K562 treated with DMSO at 1 percent for 12 hours (cell line): ENCODE measurements around the gene FBXO46. TPM values are rescaled to one million over a fixed set of nuclear protein-coding genes. Genes with fewer than 3 reads are reported as not detected.

ENCODE experiments used
- total RNA-seq: library from RNA; unstranded; fragments of 300-600 nt; gene quantifications from 2 replicates; pipeline ENCODE4 v1.2.3, GENCODE V29; 2022; ENCODE audit not compliant: insufficient read depth

FBXO46 gene, protein sequence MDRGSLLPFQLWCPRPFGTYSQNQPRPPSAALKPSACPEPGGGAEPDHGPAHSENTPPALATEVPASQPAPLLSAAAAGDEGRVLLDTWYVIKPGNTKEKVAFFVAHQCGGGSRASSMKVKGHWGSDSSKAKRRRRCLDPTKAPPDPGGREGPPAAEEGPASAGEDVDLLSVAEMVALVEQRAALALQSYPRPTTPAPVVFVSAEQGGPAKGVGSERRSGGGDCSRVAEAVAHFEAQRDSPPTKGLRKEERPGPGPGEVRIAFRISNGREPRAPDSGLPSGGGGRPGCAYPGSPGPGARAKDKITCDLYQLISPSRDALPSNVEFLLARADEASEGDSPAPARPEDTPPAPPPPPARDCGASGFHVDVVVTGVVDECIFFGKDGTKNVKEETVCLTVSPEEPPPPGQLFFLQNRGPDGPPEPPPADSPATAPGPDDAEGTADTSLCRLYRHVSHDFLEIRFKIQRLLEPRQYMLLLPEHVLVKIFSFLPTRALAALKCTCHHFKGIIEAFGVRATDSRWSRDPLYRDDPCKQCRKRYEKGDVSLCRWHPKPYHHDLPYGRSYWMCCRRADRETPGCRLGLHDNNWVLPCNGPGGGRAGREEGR
- 12.9 and 19.2 TPM in 2 replicates for total RNA-seq

DNA sequence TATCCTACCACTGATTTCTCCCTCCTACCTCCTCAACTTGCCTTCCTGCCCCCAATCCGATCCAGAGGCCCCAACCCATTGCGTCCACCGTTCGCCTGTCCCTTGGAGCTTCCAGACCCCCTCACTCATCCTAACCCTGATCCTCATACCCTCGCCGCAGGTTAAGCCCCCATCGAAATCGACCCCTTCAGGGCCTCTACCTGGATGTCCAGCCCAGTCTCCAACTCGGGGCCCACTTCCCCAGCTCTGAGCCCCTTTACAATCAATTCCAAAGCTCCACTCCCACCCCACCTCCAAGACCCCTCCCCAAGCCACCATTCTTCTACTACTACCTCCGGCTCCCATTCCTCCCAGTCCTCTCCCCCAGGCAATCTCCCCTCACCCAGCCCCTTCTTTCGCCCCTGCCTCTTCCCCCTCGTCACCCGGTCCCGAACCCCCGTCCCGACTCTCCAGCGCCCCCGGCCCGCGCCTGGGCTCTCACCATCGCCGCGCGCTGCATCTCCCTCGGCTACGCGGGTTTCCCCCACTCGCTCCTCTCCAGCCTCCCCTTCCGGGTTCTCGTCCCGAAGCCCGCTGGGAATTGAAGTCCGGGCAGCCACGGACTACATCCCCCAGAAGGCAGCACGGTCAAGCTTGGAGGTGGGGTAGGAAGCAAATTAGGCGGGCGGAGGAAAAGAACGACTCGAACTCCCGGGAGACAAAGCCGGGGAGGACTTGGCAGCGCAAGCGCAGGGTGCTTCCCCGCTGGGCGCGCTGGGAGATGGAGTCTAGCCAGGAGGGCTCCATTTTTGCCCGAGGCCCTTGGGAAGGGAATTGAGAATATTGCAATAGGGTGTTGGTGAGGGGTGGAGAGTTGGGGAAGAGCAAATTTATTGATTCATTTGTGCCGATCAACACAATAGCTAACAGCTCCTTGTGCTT is at the start of gene FBXO46:
FBXO46 (minus strand) TSS at position 529 of the 921 bp plus-strand sequence. CDS start 17,401 bp downstream, outside the sequence.

DNA sequence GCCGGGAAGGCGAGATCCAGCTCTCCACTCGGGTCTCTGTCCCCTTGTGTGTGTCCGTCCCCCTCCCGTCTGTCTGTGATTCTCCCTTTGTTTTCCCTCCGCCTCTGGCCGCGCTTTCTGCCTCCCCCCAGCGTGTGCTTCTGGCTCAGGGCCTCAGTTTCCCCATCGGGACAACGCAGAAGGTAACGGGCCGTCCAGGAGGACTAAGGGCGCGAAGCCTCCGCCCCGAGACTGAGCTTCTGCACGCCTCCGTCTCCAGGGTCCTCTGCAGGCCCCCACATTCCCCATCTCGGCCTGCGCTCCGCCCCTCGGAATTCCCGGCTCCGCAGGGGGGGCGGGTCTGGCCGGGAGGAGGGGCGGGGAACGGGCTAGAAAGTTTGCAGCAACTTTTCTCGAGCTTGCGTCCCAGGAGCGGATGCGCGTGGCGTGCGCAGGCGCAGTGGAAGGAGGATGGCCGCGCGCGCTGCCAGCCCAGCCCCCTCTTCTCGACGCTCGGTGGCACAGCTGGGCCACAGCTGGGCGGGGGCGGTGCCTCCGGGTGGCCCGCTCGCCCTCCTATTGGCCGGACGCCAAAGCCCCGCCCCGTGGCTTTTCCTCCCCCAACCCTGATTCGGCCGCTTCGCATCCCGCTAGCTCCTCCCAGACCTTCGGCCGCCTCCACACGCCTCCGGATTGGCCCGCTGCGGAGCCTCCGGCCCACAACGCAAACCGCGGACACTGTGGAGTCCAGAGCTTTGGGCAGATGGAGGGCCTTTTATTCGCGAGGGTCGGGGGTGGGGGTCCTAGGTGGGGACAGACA is 38.5 kb upstream of the FBXO46 start, which contains the start of gene SIX5:
SIX5 (minus strand) TSS at position 269 of the 799 bp plus-strand sequence. CDS start 408 bp downstream, outside the sequence.

DNA sequence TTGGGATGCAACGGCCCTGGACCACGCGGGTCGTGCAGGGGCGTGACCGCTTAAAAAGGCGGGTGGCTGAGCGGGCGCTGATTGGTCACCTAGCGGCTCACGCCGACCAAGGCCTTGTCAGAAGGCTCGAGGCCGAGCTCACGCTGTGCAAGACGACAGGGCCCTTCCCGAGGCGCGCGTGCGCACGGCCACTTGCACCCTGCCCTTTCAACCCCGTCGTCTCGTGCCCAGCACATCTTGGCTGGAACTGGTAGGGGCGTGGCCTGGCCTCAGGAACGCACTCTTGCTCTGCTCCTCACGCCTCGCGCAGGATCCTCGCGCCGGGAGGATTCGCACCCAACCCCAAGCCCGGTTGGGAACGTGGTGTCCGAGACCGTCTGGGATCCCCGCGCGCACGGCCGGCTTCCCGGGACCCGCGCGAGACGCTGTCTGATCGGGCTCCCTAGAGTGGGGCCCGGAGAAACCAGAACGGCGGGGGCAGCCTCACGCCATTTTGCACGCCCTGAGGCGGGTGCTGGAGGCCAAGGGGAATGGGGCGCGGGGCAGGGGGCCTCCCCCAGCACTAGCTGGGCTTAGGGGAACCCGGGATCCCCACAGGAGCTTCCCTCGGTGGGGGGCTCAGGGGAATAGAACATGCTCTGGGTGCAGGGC is 2.6 kb upstream of the FBXO46 start, which contains the start of gene MEIOSIN:
MEIOSIN (plus strand) TSS at position 280 of the 651 bp plus-strand sequence. CDS start 1,938 bp downstream, outside the sequence.

DNA sequence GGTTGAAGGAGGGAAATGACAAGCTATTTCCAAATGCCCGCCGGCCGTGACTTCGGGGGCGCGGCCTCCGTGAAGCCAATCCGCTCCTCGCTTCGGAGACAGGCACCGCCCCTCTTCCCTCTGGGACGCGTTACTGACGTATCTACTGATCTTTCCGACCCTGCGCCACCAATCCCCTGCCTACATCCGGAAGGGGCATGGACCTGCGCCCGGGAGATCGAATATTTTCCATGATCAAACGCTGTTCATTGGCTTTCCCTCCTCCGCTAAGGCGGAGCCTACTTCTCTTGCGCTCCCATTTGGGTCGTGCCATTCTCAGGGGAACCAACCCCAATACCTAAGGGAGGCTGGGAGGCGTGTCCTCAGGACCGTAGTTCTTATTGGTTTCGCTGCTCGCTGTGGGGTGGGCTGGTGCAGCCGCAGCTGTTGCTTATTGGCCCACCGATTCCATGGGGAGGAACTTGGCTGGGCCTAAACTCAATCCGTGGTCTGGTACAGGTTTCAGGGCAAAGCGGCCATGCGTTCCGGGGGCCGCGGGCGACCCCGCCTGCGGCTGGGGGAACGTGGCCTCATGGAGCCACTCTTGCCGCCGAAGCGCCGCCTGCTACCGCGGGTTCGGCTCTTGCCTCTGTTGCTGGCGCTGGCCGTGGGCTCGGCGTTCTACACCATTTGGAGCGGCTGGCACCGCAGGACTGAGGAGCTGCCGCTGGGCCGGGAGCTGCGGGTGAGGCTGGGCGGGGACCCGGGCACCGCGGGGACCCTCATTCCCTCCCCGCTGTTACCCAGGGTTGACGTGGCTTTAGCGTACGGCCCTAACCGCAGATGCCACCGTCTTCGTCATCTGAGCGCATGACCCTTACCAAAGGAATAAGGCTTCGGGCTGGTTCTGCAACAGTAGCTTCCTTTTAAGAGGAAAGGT is 38.2 kb downstream of the FBXO46 start, which contains the start of gene QPCTL:
QPCTL (plus strand) TSS at position 480 of the 919 bp plus-strand sequence; CDS start at position 518, 38 bp downstream.

DNA sequence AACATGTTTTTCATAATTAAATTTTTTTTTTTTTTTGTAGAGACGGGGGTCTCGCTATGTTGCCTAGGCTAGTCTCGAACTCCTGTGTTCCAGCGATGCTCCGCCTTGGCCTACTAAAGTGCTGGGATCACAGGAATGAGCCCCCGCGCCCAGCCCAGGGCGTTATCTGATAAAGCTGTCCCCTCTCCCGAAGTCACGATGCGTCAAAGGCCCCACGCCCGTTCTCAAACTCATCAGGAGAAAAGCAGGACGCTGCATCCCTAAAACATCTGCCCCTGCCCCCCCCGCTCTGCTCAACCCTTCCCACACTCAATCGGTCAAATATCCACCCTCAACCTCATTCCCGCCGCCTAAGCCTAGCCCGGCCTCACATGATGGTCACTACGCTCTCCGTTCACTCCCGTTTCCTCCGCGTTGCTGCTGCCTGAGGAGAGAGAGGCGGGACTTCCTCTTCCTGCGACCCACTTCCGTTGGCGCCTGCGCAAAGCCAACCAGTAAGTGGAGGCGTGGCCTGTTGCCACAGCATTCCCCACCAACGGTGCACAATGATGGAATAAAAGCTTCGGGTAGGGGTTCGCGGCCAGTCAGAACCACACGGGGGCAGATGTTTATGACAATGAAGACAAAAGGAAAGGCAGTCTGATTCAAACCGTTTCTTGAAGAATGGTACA is 39.0 kb downstream of the FBXO46 start, which contains the start of gene SNRPD2:
SNRPD2 (minus strand) TSS at position 438 of the 671 bp plus-strand sequence; CDS start at position 373, 65 bp downstream.

DNA sequence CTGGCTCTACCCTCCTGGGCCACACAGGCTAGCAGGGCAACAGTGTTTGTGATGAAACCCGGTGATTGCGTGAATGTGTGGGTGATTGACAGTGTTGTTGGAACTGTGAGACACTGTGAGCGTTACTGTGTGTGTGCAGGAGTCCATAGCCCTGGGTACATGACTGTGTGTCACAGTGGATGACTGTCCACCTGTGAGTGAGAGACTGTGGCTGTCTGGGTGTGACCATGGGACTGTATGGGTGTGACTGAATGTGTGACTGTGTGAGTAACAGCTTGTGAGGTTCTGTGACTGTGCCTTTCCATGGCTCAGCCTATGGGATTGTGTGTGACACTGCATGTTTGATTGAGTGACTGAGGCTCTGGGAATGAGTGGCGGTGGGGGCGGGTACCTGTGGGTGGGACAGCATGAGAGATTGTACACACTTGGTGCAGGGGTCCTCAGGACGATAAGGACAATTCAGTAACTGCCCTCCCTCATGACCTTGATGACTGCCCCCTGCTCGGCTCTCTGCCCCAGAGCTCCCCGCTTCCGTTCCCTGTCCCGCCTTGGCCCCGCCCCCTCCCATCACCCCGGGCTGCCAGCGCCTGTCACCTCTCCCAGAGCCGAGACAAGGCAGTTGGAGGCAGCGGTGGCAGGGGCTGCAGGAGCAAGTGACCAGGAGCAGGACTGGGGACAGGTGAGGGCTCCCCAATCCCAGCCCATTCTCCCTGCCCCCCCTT is 62.9 kb downstream of the FBXO46 start, which contains the start of gene GIPR:
GIPR (plus strand) TSS at position 602 of the 722 bp plus-strand sequence. CDS start 1,300 bp downstream, outside the sequence.

Other genes with a start within 250 kb of the FBXO46 start
- gene RTN2, start 233.8 kb downstream of the FBXO46 start, total RNA-seq: 66.8 and 81.5 TPM in 2 replicates
- gene PPM1N, start 232.5 kb downstream of the FBXO46 start, total RNA-seq: 8.9 and 12.3 TPM in 2 replicates
- gene VASP, start 223.4 kb downstream of the FBXO46 start, total RNA-seq: 106 and 111 TPM in 2 replicates
- 6.0 and 15.1 TPM in 2 replicates for gene OPA3, start 146.1 kb downstream of the FBXO46 start, total RNA-seq
- gene GPR4, start 128.7 kb downstream of the FBXO46 start, total RNA-seq: not detected in 2 replicates
- gene EML2, start 91.5 kb downstream of the FBXO46 start, total RNA-seq: 46.6 and 69.9 TPM in 2 replicates
- 7.3 and 23.2 TPM in 2 replicates for gene GIPR, start 62.7 kb downstream of the FBXO46 start, total RNA-seq
- 589 and 1,120 TPM in 2 replicates for gene SNRPD2, start 38.9 kb downstream of the FBXO46 start, total RNA-seq
- 23.9 and 24.7 TPM in 2 replicates for gene QPCTL, start 38.2 kb downstream of the FBXO46 start, total RNA-seq
- 0.58 and 0.67 TPM in 2 replicates for gene MEIOSIN, start 2.5 kb upstream of the FBXO46 start, total RNA-seq
- 19.0 and 23.3 TPM in 2 replicates for gene SIX5, start 38.4 kb upstream of the FBXO46 start, total RNA-seq
- 65.5 and 70.4 TPM in 2 replicates for gene DMPK, start 51.6 kb upstream of the FBXO46 start, total RNA-seq
- 16.9 and 47.7 TPM in 2 replicates for gene DMWD, start 61.9 kb upstream of the FBXO46 start, total RNA-seq
- not detected in 2 replicates for gene RSPH6A, start 84.4 kb upstream of the FBXO46 start, total RNA-seq
- 73.8 and 84.3 TPM in 2 replicates for gene SYMPK, start 132.3 kb upstream of the FBXO46 start, total RNA-seq
- 6.2 and 6.6 TPM in 2 replicates for gene FOXA3, start 133.4 kb upstream of the FBXO46 start, total RNA-seq
- 49.2 and 50.1 TPM in 2 replicates for gene IRF2BP1, start 155.2 kb upstream of the FBXO46 start, total RNA-seq
- gene MYPOP, start 171.7 kb upstream of the FBXO46 start, total RNA-seq: 12.5 and 13.2 TPM in 2 replicates
- gene NANOS2, start 183.9 kb upstream of the FBXO46 start, total RNA-seq: not detected in 2 replicates
- not detected in 2 replicates for gene NOVA2, start 243.0 kb upstream of the FBXO46 start, total RNA-seq